ENCODE measurements around the gene ERICH2. TPM values are rescaled to one million over a fixed set of nuclear protein-coding genes. Genes with fewer than 3 reads are reported as not detected.

The ERICH2 gene
- total RNA-seq, 2 experiments from 2014 or later = not detected

GRCh38 chr2:170770606-170771420 is 635 bp downstream of the ERICH2 start:
- intact Hi-C loops (cut with micrococcal nuclease) = loop anchor here (1.0 to 10.0 kb wide), 6 partner anchors 44 to 946 kb away; partner anchors contain the start of genes METTL5 and UBR3
- peak overlapping the region; percentile 85 for H3K4me3 Mint-ChIP-seq
- no peaks in the 10 kb centered on the region for H3K9me3 Mint-ChIP-seq
- DNase-seq = peak; percentile 69
- H3K27me3 Mint-ChIP-seq (ENCODE audit: low read depth) = peaks cover 9% of the 10 kb centered on the region
- no peak overlapping the region for H3K27ac Mint-ChIP-seq
- peaks cover 7% of the 10 kb centered on the region for H3K4me1 Mint-ChIP-seq (ENCODE audit: low read depth)
- CTCF ChIA-PET = interaction anchor here (0.7 to 2.4 kb wide), 5 partner anchors 9 to 409 kb away, joined by 3 to 13 read pairs (median 4); partner anchors contain the start of gene GAD1
- H3K36me3 Mint-ChIP-seq (ENCODE audit: low read depth) = no peaks in the 10 kb centered on the region

- peaks cover 9% of the 10 kb centered on the region for H3K27me3 Mint-ChIP-seq (ENCODE audit: low read depth)
- CTCF ChIA-PET = interaction anchor here (1.0 to 2.4 kb wide), 2 partner anchors 402 to 410 kb away, joined by 4 to 5 read pairs; no protein-coding TSS in a partner anchor
- intact Hi-C loops (cut with micrococcal nuclease) = loop anchor here (2.0 to 10.0 kb wide), 4 partner anchors 43 to 947 kb away; partner anchors contain the start of genes METTL5 and UBR3
- H3K36me3 Mint-ChIP-seq (ENCODE audit: low read depth) = no peaks in the 10 kb centered on the region
- H3K4me1 Mint-ChIP-seq (ENCODE audit: low read depth) = peaks cover 7% of the 10 kb centered on the region
- H3K9me3 Mint-ChIP-seq = no peaks in the 10 kb centered on the region
- no peak for DNase-seq
- H3K4me3 Mint-ChIP-seq = peak overlapping the region; percentile 70
- no peak overlapping the region for H3K27ac Mint-ChIP-seq
Measured at GRCh38 chr2:170771421-170771937, 1.3 kb downstream of the ERICH2 start.

- CTCF ChIA-PET = interaction anchor here (0.7 kb wide), 1 partner anchor 827 kb away, joined by 3 read pairs; no protein-coding TSS in a partner anchor
- H3K27me3 Mint-ChIP-seq (ENCODE audit: low read depth) = peaks cover 9% of the 10 kb centered on the region
- intact Hi-C loops (cut with micrococcal nuclease) = loop anchor here (10.0 kb wide), 1 partner anchor 947 kb away; the partner anchor contains the start of genes METTL5 and UBR3
- no peak overlapping the region for H3K27ac Mint-ChIP-seq
- DNase-seq = no peak
- peaks cover 2% of the 10 kb centered on the region for H3K4me1 Mint-ChIP-seq (ENCODE audit: low read depth)
- peak overlapping the region; percentile 6 for H3K4me3 Mint-ChIP-seq
- H3K9me3 Mint-ChIP-seq = no peaks in the 10 kb centered on the region
- no peaks in the 10 kb centered on the region for H3K36me3 Mint-ChIP-seq (ENCODE audit: low read depth)
Measured at GRCh38 chr2:170772295-170772694, 2.1 kb downstream of the ERICH2 start.

- Mint-ChIP-seq H3K36me3 (ENCODE audit: low read depth) (no peaks in the 10 kb centered on the region), H3K9me3 (no peaks in the 10 kb centered on the region), H3K27ac (no peak overlapping the region), H3K4me1 (ENCODE audit: low read depth) (peaks cover 2% of the 10 kb centered on the region), H3K4me3 (no peak overlapping the region), H3K27me3 (ENCODE audit: low read depth) (peaks cover 9% of the 10 kb centered on the region)
- intact Hi-C loops (cut with micrococcal nuclease) = loop anchor here (10.0 kb wide), 1 partner anchor 949 kb away; the partner anchor contains the start of genes METTL5 and UBR3
- CTCF ChIA-PET = no interaction called here
- no peak for DNase-seq
Measured at GRCh38 chr2:170774074-170774473, 3.9 kb downstream of the ERICH2 start.

- H3K4me3 Mint-ChIP-seq = no peak overlapping the region
- H3K4me1 Mint-ChIP-seq (ENCODE audit: low read depth) = no peaks in the 10 kb centered on the region
- H3K36me3 Mint-ChIP-seq (ENCODE audit: low read depth) = no peaks in the 10 kb centered on the region
- H3K27ac Mint-ChIP-seq = no peak overlapping the region
- H3K27me3 Mint-ChIP-seq (ENCODE audit: low read depth) = peaks cover 2% of the 10 kb centered on the region
- intact Hi-C loops (cut with micrococcal nuclease) = loop anchor here (10.0 kb wide), 1 partner anchor 954 kb away; the partner anchor contains the start of genes METTL5 and UBR3
- CTCF ChIA-PET = interaction anchor here (1.4 kb wide), 1 partner anchor 9 kb away, joined by 3 read pairs; the partner anchor contains the start of gene ERICH2
- H3K9me3 Mint-ChIP-seq = no peaks in the 10 kb centered on the region
- no peak for DNase-seq
Measured at GRCh38 chr2:170778900-170779299, 8.7 kb downstream of the ERICH2 start.

GRCh38 chr2:170779304-170779703 is 9.1 kb downstream of the ERICH2 start:
- Mint-ChIP-seq H3K36me3 (ENCODE audit: low read depth) (no peaks in the 10 kb centered on the region), H3K4me3 (no peak overlapping the region), H3K9me3 (no peaks in the 10 kb centered on the region), H3K4me1 (ENCODE audit: low read depth) (no peaks in the 10 kb centered on the region), H3K27me3 (ENCODE audit: low read depth) (peaks cover 2% of the 10 kb centered on the region), H3K27ac (no peak overlapping the region)
- CTCF ChIA-PET = interaction anchor here (1.4 kb wide), 1 partner anchor 9 kb away, joined by 3 read pairs; the partner anchor contains the start of gene ERICH2
- no peak for DNase-seq
- intact Hi-C loops (cut with micrococcal nuclease) = loop anchor here (10.0 kb wide), 1 partner anchor 955 kb away; the partner anchor contains the start of genes METTL5 and UBR3

- Mint-ChIP-seq H3K9me3 (no peaks in the 10 kb centered on the region), H3K4me1 (ENCODE audit: low read depth) (no peaks in the 10 kb centered on the region), H3K27ac (no peak overlapping the region), H3K27me3 (ENCODE audit: low read depth) (peaks cover 6% of the 10 kb centered on the region), H3K36me3 (ENCODE audit: low read depth) (no peaks in the 10 kb centered on the region), H3K4me3 (no peak overlapping the region)
- intact Hi-C loops (cut with micrococcal nuclease) = no loop called here
- CTCF ChIA-PET = no interaction called here
- DNase-seq = no peak
Measured at GRCh38 chr2:170782673-170783072, 12.5 kb downstream of the ERICH2 start.

- DNase-seq = no peak
- H3K4me1 Mint-ChIP-seq (ENCODE audit: low read depth) = no peaks in the 10 kb centered on the region
- peaks cover 6% of the 10 kb centered on the region for H3K27me3 Mint-ChIP-seq (ENCODE audit: low read depth)
- intact Hi-C loops (cut with micrococcal nuclease) = no loop called here
- H3K9me3 Mint-ChIP-seq = no peaks in the 10 kb centered on the region
- CTCF ChIA-PET = interaction anchor here (0.6 kb wide), 1 partner anchor 30 kb away, joined by 4 read pairs; no protein-coding TSS in a partner anchor
- no peak overlapping the region for H3K27ac Mint-ChIP-seq
- H3K36me3 Mint-ChIP-seq (ENCODE audit: low read depth) = no peaks in the 10 kb centered on the region
- H3K4me3 Mint-ChIP-seq = no peak overlapping the region
Measured at GRCh38 chr2:170783549-170783948, 13.4 kb downstream of the ERICH2 start.

- Mint-ChIP-seq H3K4me3 (no peak overlapping the region), H3K36me3 (ENCODE audit: low read depth) (no peaks in the 10 kb centered on the region), H3K4me1 (ENCODE audit: low read depth) (no peaks in the 10 kb centered on the region), H3K27ac (no peak overlapping the region), H3K27me3 (ENCODE audit: low read depth) (peaks cover 10% of the 10 kb centered on the region), H3K9me3 (no peaks in the 10 kb centered on the region)
- intact Hi-C loops (cut with micrococcal nuclease) = no loop called here
- no peak for DNase-seq
- CTCF ChIA-PET = no interaction called here
Measured at GRCh38 chr2:170798996-170799395, 28.8 kb downstream of the ERICH2 start.

- Mint-ChIP-seq H3K4me1 (ENCODE audit: low read depth) (no peaks in the 10 kb centered on the region), H3K4me3 (no peak overlapping the region), H3K9me3 (no peaks in the 10 kb centered on the region), H3K27ac (no peak overlapping the region), H3K36me3 (ENCODE audit: low read depth) (no peaks in the 10 kb centered on the region), H3K27me3 (ENCODE audit: low read depth) (no peaks in the 10 kb centered on the region)
- intact Hi-C loops (cut with micrococcal nuclease) = no loop called here
- DNase-seq = no peak
- CTCF ChIA-PET = interaction anchor here (0.8 kb wide), 1 partner anchor 68 kb away, joined by 3 read pairs; no protein-coding TSS in a partner anchor
Measured at GRCh38 chr2:170806548-170806947, 36.4 kb downstream of the ERICH2 start.

- intact Hi-C loops (cut with micrococcal nuclease) = loop anchor here (1.0 to 5.0 kb wide), 6 partner anchors 76 to 880 kb away; no protein-coding TSS in a partner anchor
- Mint-ChIP-seq H3K9me3 (no peaks in the 10 kb centered on the region), H3K27ac (no peak overlapping the region), H3K4me3 (no peak overlapping the region), H3K4me1 (ENCODE audit: low read depth) (peaks cover 26% of the 10 kb centered on the region), H3K36me3 (ENCODE audit: low read depth) (no peaks in the 10 kb centered on the region), H3K27me3 (ENCODE audit: low read depth) (peaks cover 49% of the 10 kb centered on the region)
- CTCF ChIA-PET = interaction anchor here (0.7 to 5.3 kb wide), 33 partner anchors 9 to 1470 kb away, joined by 3 to 45 read pairs (median 4); partner anchors contain the start of gene SP5
- DNase-seq = no peak
Measured at GRCh38 chr2:170812710-170813600, 42.8 kb downstream of the ERICH2 start.

Data from activated naive CD4-positive, alpha-beta T cell treated with anti-CD3 and anti-CD28 coated beads for 36 hours (primary cell).